ENCODE data around the gene TNFRSF8.
"Not testable (repeated sequence)": the region's sequence is repeated elsewhere in the genome, so short reads cannot be mapped to it uniquely, and the experiment has no call there.

The TNFRSF8 gene

GRCh38 chr1:12080156-12080555 is 17.1 kb downstream of the TNFRSF8 start:
- DNase-seq, result no peak
- in situ Hi-C loops (cut with HindIII; ENCODE audit: low pct_ligation_motif_present, low pct_unique_long_range_greater_than_20kb, low sequenced_read_pairs), result no loop called here

GRCh38 chr1:12080773-12081556 is 17.9 kb downstream of the TNFRSF8 start:
- in situ Hi-C loops (cut with HindIII; ENCODE audit: low pct_ligation_motif_present, low pct_unique_long_range_greater_than_20kb, low sequenced_read_pairs), result no loop called here

GRCh38 chr1:12081648-12082396 is 18.7 kb downstream of the TNFRSF8 start:
- in situ Hi-C loops (cut with HindIII; ENCODE audit: low pct_ligation_motif_present, low pct_unique_long_range_greater_than_20kb, low sequenced_read_pairs), result no loop called here

More at GRCh38 chr1:12080773-12081556, 17.9 kb downstream of the TNFRSF8 start:
- no peak for DNase-seq

GRCh38 chr1:12082988-12083387 is 19.9 kb downstream of the TNFRSF8 start:
- no peak for DNase-seq
- in situ Hi-C loops (cut with HindIII; ENCODE audit: low pct_ligation_motif_present, low pct_unique_long_range_greater_than_20kb, low sequenced_read_pairs), result no loop called here

More at GRCh38 chr1:12081648-12082396, 18.7 kb downstream of the TNFRSF8 start:
- DNase-seq, result no peak

- in situ Hi-C loops (cut with HindIII; ENCODE audit: low pct_ligation_motif_present, low pct_unique_long_range_greater_than_20kb, low sequenced_read_pairs), result no loop called here
These were observed 20.7 kb downstream of the TNFRSF8 start for GRCh38 chr1:12083766-12084165.

GRCh38 chr1:12085643-12086260 is 22.6 kb downstream of the TNFRSF8 start:
- in situ Hi-C loops (cut with HindIII; ENCODE audit: low pct_ligation_motif_present, low pct_unique_long_range_greater_than_20kb, low sequenced_read_pairs), result no loop called here

More at GRCh38 chr1:12083766-12084165, 20.7 kb downstream of the TNFRSF8 start:
- no peak for DNase-seq

GRCh38 chr1:12087797-12088314 is 24.8 kb downstream of the TNFRSF8 start:
- no peak for DNase-seq
- in situ Hi-C loops (cut with HindIII; ENCODE audit: low pct_ligation_motif_present, low pct_unique_long_range_greater_than_20kb, low sequenced_read_pairs), result no loop called here

More at GRCh38 chr1:12085643-12086260, 22.6 kb downstream of the TNFRSF8 start:
- no peak for DNase-seq

- DNase-seq, result no peak
- in situ Hi-C loops (cut with HindIII; ENCODE audit: low pct_ligation_motif_present, low pct_unique_long_range_greater_than_20kb, low sequenced_read_pairs), result no loop called here
These were observed 25.5 kb downstream of the TNFRSF8 start for GRCh38 chr1:12088607-12089006.

GRCh38 chr1:12090326-12090725 is 27.2 kb downstream of the TNFRSF8 start:
- no peak for DNase-seq
- in situ Hi-C loops (cut with HindIII; ENCODE audit: low pct_ligation_motif_present, low pct_unique_long_range_greater_than_20kb, low sequenced_read_pairs), result no loop called here

- DNase-seq, result no peak
- in situ Hi-C loops (cut with HindIII; ENCODE audit: low pct_ligation_motif_present, low pct_unique_long_range_greater_than_20kb, low sequenced_read_pairs), result no loop called here
These were observed 28.1 kb downstream of the TNFRSF8 start for GRCh38 chr1:12091191-12091590.

GRCh38 chr1:12094180-12094579 is 31.1 kb downstream of the TNFRSF8 start:
- DNase-seq, result no peak
- in situ Hi-C loops (cut with HindIII; ENCODE audit: low pct_ligation_motif_present, low pct_unique_long_range_greater_than_20kb, low sequenced_read_pairs), result no loop called here

- no peak for DNase-seq
- in situ Hi-C loops (cut with HindIII; ENCODE audit: low pct_ligation_motif_present, low pct_unique_long_range_greater_than_20kb, low sequenced_read_pairs), result no loop called here
These were observed 32.6 kb downstream of the TNFRSF8 start for GRCh38 chr1:12095452-12096263.

GRCh38 chr1:12096615-12097014 is 33.5 kb downstream of the TNFRSF8 start:
- DNase-seq, result no peak
- in situ Hi-C loops (cut with HindIII; ENCODE audit: low pct_ligation_motif_present, low pct_unique_long_range_greater_than_20kb, low sequenced_read_pairs), result no loop called here

GRCh38 chr1:12097321-12097720 is 34.2 kb downstream of the TNFRSF8 start:
- DNase-seq, result no peak
- in situ Hi-C loops (cut with HindIII; ENCODE audit: low pct_ligation_motif_present, low pct_unique_long_range_greater_than_20kb, low sequenced_read_pairs), result no loop called here

GRCh38 chr1:12098786-12099185 is 35.7 kb downstream of the TNFRSF8 start:
- in situ Hi-C loops (cut with HindIII; ENCODE audit: low pct_ligation_motif_present, low pct_unique_long_range_greater_than_20kb, low sequenced_read_pairs), result no loop called here
- no peak for DNase-seq

- no peak for DNase-seq
- in situ Hi-C loops (cut with HindIII; ENCODE audit: low pct_ligation_motif_present, low pct_unique_long_range_greater_than_20kb, low sequenced_read_pairs), result no loop called here
These were observed 36.5 kb downstream of the TNFRSF8 start for GRCh38 chr1:12099610-12100009.

- in situ Hi-C loops (cut with HindIII; ENCODE audit: low pct_ligation_motif_present, low pct_unique_long_range_greater_than_20kb, low sequenced_read_pairs), result no loop called here
- DNase-seq, result no peak
These were observed 37.0 kb downstream of the TNFRSF8 start for GRCh38 chr1:12100071-12100470.

GRCh38 chr1:12101120-12101519 is 38.0 kb downstream of the TNFRSF8 start:
- DNase-seq; in situ Hi-C loops (cut with HindIII; ENCODE audit: low pct_ligation_motif_present, low pct_unique_long_range_greater_than_20kb, low sequenced_read_pairs): not testable (repeated sequence)
